CD4-positive, alpha-beta T cell treated with Interleukin-15 for 4 hours (primary cell): Measurements from ENCODE around the gene NIBAN1.
"Not testable (repeated sequence)": the region's sequence is repeated elsewhere in the genome, so short reads cannot be mapped to it uniquely, and the experiment has no call there.

ENCODE experiments used
- DNase-seq: peaks from one replicate; pipeline ENCODE4 v3.0.0-alpha.2; 2020; ENCODE audit warnings: low spot score

The NIBAN1 gene

DNA sequence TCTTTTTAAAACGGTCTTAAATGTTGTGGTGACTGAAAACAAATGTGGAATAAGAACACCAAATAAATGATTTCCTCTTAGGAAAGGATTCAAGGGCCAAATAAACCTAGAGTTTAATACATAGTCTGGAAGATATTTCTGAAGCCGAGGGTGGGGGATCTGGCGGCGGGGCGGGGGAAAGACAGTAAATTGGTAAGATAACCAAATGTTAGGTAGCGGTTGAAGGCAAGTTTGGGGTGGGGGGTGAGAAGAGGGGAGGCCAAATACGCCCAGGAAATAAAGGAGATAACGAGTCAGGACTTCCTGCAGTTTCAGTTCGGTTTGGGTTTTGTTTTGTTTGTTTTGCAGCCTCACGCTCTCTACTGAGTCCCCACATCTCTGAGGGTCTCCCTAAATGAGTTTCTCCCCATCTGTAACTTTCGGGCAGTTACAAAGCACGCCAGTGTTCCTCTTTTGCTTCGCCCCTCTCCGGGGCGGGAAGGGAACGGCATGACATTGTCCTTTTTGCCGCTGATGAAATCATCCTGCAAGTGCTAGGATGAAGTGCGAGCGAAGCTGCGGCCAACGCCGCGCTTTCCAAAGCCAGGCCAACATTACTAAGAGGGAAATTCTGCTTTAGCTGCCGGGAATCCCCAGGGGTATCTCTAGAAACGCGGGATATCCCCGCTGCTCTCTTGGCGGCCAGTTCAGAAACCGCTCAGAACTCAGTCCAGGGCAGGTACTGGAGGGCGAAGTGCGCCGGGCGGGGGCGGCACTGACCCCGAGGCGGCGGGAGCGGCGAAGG is 844 bp downstream of the NIBAN1 start:
- DNase-seq, result peak; percentile 60

DNA sequence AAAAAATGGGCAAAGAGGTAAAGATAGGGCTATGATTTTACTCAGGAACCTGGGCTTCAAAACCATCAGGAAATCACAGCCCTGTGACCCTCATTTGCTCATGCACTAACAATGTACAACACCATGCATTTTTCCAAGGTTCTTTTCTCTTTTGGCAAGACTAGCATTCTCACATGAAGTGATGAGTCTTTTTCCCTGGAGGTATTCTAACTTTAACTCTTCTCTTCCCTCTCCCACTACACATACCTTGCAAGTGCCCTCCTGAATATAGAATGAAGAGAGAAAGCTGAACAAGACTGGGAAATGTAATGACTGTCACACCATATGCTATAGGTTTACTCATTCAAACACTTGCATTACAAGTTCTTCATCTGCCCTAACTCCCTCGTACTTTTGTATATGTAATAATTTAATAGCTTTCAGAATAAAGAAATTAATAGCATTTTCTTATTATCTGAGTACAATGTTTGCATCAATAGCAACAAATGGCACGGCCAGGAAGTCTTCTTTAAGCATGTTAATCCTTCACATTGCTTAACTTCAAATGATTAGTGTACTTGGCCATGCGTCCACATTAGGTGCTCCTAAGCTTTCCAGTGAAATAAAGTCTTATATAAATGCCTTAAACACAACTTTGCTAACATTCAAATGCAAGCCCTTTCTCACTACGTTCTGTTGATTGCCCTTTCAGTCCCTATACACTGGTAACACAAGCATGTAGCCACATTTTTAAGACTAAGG is 1.8 kb downstream of the NIBAN1 start:
- no peak for DNase-seq

DNA sequence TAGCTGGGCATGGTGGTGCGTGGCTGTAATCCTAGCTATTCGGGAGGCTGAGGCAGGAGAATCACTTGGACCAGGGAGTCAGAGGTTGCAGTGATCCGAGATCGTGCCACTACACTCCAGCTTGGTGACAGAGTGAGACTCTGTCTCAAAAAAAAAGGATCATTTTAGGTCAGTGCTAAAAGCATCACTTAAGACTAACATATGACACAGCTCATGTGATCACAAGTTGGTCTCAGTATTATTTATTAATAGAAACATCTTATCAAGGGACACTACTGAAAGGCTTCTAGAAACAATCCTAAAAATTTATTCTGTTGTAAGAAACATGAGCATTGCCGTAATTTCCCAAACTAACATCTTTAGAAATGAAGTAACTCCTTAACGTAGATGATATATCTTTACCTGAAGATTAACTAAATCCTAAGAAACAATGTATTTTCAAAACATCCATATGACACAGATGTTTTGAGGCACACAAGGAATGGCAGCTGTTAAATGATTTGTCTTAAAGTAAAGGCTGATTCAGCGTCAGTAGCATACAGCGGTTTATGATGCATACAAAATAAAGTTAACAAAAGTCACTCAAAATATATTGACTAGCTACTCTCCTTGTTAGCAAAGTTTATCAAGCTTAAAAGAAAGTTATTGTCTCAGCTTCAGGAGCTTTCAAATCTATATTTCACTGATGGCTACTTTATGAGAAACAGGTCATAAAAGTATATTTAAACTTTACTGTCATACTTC is 2.6 kb downstream of the NIBAN1 start:
- DNase-seq, result no peak

DNA sequence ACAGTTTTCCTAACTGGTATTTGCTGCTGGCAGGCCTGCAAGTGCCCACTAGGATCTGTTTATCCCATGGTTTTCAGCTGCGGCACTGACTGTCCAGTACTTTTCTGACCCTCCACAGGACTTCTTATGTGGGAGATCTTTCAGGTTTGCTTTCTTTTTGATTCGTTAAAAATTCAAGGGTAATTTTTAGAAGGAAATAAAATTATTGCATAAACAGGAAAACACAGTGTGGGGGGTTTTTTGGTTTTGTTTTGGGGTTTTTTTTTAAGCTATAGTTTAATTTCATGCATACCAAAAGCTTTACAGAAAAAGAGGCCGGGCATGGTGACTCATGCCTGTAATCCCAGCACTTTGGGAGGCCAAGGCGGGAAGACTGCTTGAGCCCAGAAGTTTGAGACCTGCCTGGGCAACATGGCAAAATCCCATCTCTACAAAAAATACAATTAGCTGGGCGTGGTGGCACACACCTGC is 3.6 kb downstream of the NIBAN1 start:
- peak; percentile 19 for DNase-seq

DNA sequence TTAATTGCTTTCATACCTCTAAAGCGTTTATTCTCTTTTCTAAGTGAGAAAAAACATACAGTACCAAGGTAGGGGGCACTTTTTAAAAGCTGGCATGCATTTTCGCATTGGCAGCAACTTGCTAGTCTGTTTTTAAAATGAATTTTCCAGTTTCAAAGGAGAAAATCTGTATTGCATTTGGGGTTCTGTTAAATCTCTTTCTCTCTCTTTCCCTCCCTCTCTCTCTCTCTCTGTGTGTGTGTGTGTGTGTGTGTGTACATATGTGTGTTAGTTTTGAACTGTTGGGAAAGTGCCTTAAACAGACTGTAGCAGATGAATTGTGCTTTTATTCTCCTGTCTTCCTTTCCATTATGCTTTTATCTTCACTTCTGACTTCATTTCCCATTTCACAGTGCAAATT is 7.3 kb downstream of the NIBAN1 start:
- no peak for DNase-seq

DNA sequence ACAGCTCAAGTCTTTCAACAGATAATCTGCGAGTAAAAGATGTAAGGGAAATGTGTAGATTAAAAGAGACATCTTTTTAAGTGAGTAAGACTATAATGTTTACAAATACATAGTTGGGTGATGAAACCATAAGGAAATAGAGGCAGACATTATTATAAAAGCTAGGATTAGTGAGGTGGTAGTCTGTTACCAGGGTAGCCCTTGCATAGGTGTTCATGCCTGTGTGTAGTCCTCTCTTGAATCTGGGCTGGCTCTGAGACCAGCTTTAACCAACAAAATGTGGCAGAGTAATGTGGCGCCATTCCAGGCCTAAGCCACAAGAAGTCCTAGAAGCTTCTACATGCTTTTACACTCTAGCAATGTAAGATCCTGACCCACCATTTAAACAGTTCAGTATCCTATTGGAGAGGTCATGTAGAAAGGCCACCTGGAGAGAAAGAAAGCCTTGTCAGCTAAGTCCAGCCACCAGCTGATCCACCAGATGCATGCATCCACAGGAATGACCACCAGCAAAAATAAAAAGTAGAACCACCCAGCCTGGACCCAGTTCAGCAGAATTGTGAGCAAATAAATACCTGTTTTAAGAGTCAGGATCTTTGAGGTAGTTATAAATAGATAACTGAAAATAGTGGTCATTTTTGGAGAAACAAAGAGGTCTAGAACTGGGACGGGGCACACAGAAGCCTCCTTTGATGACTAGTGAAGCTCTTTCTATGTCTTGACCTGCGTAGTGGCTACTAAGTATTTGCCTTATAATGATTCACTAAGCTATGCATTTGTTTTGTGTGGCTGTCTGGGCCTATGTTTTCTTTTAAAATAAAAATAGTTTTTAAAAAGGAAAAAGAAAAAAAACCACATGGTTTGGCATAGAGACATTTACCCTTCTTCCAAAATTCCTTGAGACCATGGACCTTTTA is 8.1 kb downstream of the NIBAN1 start:
- DNase-seq, result no peak

DNA sequence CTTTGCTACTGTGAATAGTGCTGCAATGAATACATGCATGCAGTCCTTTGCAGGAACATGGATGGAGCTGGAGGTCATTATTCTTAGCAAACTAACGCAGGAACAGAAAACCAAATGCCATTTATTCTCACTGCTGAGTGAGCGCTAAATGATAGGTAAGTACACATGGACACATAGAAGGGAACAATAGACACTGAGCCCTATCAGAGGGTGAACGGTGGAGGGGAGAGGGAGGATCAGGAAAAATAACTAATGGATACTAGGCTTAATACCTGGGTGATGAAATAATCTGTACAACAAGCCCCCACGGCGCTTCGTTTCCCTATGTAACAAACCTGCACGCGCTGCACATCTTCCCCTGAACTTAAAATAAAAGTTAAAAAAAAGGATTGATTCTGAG is 8.9 kb downstream of the NIBAN1 start:
- DNase-seq, result no peak

DNA sequence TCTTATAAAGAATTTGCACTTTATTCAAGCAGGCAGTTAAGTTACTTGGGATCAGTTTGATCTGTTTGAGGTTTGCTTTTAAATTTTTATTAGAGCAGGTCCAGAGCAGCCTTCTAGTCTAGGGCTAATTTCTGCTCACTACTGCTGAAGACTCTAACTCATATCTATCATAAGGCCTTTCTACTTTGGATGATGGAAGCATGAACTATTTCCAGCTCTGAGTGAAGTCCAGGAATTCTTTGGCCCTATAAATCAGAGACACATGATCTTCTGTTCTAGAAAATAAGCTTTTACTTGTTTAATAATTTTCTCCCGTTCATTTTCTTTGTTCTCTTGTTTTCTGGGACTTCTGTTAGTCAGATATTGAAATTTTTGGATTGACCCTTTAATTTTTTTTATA is 14.7 kb downstream of the NIBAN1 start:
- DNase-seq, result no peak

DNA sequence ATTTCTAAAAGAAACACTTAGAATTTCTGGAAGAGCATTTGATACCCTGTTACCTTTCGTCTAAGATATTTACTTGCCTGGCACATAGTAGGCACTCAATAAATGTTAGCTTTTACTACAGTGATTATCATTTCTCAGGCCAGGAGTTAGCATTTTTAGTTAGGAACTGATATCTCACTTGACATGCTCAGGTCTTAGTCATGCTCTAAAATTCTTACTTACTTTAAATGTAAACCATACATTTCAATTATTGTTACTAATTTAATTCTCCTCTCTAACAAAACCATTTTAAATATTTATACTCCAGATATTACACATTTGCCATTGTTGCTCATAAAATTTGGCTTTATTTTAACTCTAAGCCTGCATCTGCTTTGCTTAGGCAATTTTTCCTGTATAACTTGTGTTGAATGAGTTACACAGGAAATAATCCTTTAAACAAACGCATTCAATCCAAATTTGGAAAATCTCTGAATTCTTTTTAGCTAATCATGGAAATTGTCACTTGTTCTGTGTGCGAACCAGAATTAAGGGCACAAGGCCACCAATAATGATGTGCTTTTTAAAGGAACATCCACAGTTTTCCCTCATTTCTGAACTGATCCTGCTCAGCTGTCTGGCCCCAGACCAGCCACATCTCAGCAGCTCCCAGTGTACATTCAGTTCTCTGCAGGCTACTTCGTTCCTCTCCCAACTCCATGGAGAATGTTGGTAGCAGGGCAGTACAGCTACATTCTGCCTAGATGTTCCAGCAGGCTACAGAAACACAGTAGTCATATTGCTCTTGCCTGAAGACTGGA is 15.6 kb downstream of the NIBAN1 start:
- DNase-seq, result no peak

DNA sequence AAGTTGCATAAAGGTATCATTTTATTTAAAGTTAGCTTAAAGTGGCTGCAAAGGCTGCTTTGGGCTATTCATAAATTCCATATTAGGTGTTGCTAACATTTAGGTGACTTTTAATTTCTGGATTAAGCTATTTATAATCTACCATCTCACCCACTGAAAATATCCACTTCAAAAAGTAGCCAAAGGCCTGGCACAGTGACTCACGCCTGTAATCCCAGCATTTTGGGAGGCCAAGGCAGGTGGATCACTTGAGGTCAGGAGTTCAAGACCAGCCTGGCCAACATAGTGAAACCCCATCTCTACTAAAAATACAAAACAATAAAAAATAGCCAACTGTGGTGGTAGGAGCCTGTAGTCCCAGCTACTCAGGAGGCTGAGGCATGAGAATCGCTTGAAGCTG is 16.4 kb downstream of the NIBAN1 start:
- DNase-seq, result not testable (repeated sequence)

DNA sequence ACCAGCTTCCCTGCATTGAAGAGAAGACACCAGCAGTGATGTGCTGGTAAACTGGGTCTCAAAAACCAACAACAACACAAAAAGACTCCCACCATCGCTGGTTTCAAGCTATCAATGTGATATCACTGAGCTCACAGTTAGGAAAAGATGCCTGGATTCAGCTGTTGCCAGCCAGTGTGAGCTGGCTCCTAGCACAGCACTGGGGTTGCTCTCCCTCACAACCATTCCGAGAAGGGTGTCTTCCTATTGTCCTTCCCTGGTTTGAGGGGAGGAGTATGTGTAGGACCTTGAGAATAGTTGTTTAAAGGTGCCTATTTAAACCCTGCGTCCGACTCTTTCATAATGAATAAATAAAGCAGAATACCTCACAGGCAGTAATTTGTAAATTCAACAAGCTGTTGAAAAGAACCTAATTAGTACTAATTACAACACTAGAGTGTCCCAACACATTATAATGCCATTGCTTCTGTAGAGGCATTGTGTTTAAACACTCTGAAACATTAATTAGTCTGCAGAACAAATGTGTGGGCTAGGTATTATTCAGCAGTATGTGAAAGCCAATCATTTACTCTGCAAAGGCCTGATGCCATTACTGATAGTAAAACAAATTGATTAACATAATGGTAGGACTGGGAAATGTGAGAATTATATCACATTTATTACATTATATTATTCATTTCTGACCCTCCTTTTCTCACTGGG is 17.2 kb downstream of the NIBAN1 start:
- no peak for DNase-seq

DNA sequence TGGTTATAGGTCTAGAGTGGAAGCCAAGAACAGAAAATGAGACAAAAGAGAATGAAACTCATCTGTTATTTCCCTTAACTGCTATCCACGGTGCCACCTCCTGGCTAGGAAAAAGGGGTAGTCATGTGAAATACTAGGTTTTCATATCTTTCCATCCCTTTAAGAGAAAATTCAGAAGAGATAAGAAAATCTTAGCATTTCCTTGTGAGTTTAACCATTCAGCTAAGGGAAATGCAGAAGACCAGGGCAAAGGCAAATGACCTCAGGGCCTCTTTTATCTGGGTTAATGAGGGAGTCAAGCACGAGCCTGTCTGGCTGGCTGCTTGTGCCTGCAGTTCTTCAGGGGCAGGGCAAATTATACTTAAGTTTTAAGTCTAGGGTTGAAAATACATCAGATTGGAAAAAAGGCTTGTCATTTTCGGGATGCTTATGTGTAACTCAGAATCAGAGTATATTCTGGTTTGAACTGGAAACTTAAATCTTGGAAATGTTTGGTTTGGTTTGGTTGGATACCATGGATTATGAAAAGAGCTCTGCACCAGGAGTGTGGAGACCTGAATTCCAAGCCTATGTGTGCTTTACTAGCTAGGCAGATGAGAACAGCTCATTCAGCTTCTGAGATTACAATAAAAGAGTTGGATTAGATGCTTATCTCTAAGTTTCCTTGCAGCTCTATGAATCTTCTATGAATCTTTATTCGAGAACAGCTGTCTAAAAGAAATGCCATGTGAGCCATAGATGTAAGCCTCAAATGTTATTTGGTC is 19.9 kb downstream of the NIBAN1 start:
- no peak for DNase-seq

DNA sequence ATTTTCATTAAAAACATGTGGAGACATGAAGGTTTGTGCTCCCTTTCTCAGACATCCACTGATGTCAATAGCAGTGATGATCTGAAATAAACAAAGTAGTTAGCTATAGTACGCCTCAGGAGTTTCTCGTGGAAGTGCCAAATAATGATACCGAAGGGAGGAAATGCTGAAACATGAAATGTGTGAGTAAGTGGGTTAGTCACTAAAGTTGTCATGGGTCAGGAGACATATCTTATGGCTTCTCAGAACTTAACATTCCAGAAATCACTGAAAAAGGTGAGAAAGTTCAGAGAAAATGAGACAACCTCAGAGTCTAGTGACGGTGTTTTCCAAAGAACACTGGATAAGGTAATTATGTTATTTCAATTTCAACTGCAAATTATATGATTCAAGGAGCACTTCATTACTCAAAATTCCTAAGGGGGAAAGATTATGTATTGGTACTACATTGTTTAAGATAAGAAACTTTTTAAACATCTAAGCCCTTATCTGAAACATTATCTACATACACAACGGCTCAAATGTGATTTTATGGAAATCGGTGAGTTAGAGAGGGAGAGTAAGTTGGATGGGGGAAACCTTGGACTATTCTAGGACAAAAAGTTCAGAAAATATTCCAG is 20.6 kb downstream of the NIBAN1 start:
- DNase-seq, result peak; percentile 67

DNA sequence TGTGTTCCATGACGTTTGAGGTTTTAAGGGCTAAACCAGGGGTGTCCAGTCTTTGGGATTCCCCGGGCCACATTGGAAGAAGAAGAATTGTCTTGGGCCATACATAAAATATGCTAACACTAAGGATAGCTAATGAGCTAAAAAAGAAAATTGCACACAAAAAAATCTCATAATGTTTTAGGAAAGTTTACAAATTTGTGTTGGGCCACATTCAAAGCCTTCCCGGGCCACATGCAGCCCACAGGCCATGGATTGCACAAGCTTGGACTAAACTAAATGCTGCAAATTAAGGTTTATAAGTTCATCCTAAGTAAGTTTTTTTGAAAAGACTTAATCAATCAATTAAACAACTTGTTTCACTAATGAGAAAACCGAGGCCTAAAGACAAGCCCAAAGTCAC is 21.9 kb downstream of the NIBAN1 start:
- DNase-seq, result no peak

DNA sequence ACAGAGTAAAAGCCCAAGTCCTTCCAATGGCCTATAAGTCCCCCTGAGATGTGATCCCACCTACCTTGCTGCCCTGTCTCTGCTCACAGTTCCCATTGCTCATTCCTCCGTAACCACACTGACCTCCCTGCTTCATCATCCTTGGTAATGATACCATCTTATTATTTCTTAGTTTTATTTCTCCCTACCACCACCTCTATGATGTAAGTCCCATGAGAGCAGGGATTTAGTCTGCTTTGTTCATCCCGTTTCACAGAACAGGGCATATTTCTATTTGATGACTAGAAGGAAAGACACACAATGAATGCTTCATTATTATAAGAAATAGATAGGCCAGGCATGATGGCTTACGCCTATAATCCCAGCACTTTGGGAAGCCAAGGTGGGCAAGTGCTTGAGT is 22.5 kb downstream of the NIBAN1 start:
- no peak for DNase-seq

DNA sequence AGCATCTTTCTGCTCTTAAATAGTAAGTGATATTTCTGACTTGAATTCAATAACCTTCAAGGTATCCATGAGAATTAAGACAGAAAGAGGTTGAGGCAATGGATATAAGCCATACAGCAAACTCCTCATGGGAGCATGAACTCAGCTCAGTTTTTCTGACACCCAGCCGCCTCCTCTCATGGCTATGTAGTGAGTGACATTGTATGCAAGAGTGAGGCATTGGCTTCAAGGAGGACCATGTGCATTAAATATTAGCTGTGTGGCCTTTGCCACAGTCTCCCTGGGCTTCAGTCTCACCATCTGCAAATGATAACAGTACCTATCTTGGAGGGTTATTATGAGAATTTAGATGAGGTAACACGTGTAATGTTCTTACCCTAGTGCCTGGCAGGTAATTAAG is 23.4 kb downstream of the NIBAN1 start:
- DNase-seq, result no peak

DNA sequence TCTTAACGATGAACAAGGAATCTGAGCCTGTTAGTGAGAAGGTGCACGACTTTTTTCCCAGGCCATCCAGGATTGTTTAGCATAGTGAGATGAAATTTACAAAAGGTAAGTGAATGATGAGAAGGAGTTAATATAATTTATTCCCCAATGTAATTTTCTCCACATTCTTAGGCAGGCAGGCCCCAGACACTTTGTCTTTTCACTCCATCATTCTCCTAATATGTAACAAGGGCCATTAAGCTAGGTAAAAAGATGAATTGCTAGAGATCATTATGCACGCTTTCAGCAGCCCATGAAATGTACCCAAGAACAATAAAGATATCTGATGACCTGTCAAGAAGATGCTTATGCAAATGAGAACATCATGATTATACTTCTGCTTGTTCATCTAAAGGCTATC is 24.1 kb downstream of the NIBAN1 start:
- no peak for DNase-seq

DNA sequence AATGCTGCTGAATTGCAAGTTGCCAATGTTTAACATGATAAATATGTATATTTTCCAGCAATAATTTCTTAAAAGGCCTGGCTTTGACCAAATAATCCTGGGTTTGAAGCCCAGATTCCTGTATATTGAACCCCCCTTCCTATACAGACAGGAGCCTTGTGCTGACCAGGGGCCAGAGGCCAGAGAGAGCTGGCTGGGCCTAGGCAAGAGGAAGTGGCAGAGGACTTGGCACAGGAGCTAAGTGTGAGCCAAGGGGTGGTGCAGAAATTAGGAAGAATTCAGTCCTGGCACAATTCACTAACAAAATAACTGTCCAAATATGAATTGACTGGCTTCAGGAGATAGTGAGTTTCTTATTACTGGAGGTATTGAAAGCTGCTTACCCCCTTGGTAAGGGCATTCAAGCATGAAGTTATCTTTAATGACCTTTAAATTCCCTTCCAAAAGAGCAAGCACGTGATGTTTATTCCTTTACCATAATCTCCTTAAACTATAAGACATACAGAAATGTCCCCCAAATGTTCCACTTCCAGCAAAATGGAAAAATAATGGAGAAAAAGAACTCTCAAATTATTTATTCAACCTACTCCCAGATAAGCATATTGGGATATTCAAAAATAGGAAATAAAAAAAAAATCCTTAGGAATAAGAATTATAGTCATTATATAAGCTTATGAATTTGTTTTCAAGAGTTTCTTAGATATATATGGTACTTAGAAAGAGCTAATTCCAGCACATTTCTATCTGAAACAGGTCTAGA is 26.6 kb downstream of the NIBAN1 start:
- DNase-seq, result no peak
